Neural cell (in vitro differentiated cells): Measurements from ENCODE around the gene HLCS.

Experiments
- EP300 ChIP-seq: fragments of 450-650 bp; conservative IDR thresholded peaks from 2 replicates; pipeline ENCODE4 v1.6.1; 2014; ENCODE audit warnings: antibody characterized with exemption, mild to moderate bottlenecking, moderate library complexity; ENCODE audit not compliant: poor library complexity, severe bottlenecking
- EZH2 ChIP-seq: fragments of 200-600, 300-800 bp; shearing (Covaris generic), sonication (generic); IDR thresholded peaks from 2 replicates; pipeline ENCODE4 v1.6.1; 2014; ENCODE audit warnings: antibody characterized with exemption, low read length, borderline replicate concordance, mild to moderate bottlenecking; ENCODE audit not compliant: insufficient read depth, poor library complexity, severe bottlenecking
- MXI1 ChIP-seq: fragments of 450-650 bp; conservative IDR thresholded peaks from 2 replicates; pipeline ENCODE4 v1.6.1; 2014; ENCODE audit warnings: antibody characterized with exemption, mild to moderate bottlenecking; ENCODE audit not compliant: poor library complexity, severe bottlenecking
- POLR2AphosphoS5 ChIP-seq: IDR thresholded peaks from 2 replicates; pipeline ENCODE4 v1.6.1; 2012
- RAD21 ChIP-seq: fragments of 450-650 bp; conservative IDR thresholded peaks from 2 replicates; pipeline ENCODE4 v1.6.1; 2014; ENCODE audit warnings: antibody characterized with exemption, mild to moderate bottlenecking, moderate library complexity
- SMC3 ChIP-seq: fragments of 450-650 bp; conservative IDR thresholded peaks from 2 replicates; pipeline ENCODE4 v1.6.1; 2014; ENCODE audit warnings: antibody characterized with exemption, mild to moderate bottlenecking, moderate library complexity; ENCODE audit not compliant: poor library complexity
- TAF1 ChIP-seq: IDR thresholded peaks from 2 replicates; pipeline ENCODE4 v1.6.1; 2012; ENCODE audit warnings: low read depth
- TF ChIP-seq, protein P1 (sequence below): fragments of 450-650 bp; IDR thresholded peaks from 2 replicates; pipeline ENCODE4 v1.5.1; 2014; ENCODE audit warnings: antibody characterized with exemption, mild to moderate bottlenecking, moderate library complexity; ENCODE audit not compliant: poor library complexity, severe bottlenecking
- TF ChIP-seq, protein P2 (sequence below): IDR thresholded peaks from 2 replicates; pipeline ENCODE4 v1.6.1; 2012; ENCODE audit warnings: borderline replicate concordance

DNA sequence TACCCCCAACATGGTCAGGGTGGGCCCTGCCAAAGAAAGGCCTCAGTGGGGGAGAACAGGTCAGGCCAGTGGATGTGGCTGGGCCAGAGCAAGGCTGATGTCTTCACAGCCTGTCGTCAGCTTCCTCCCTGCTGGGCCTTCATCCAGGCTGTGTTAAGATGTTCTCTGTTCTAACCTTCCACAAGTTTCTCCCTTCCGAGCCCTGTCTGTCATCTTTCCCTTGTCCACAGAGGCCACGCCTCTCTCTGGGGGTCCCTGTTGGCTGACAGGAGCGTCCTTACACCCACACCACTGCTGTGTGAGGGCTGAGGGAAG, 231.3 kb downstream of the HLCS start:
- TF ChIP-seq, protein P1, sequence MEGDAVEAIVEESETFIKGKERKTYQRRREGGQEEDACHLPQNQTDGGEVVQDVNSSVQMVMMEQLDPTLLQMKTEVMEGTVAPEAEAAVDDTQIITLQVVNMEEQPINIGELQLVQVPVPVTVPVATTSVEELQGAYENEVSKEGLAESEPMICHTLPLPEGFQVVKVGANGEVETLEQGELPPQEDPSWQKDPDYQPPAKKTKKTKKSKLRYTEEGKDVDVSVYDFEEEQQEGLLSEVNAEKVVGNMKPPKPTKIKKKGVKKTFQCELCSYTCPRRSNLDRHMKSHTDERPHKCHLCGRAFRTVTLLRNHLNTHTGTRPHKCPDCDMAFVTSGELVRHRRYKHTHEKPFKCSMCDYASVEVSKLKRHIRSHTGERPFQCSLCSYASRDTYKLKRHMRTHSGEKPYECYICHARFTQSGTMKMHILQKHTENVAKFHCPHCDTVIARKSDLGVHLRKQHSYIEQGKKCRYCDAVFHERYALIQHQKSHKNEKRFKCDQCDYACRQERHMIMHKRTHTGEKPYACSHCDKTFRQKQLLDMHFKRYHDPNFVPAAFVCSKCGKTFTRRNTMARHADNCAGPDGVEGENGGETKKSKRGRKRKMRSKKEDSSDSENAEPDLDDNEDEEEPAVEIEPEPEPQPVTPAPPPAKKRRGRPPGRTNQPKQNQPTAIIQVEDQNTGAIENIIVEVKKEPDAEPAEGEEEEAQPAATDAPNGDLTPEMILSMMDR: no peak
- no peak for TF ChIP-seq RAD21
- no peak for TF ChIP-seq TAF1
- no peak for TF ChIP-seq POLR2AphosphoS5
- no peak for TF ChIP-seq EP300
- TF ChIP-seq EZH2: no peak
- TF ChIP-seq SMC3: no peak
- TF ChIP-seq, protein P2, sequence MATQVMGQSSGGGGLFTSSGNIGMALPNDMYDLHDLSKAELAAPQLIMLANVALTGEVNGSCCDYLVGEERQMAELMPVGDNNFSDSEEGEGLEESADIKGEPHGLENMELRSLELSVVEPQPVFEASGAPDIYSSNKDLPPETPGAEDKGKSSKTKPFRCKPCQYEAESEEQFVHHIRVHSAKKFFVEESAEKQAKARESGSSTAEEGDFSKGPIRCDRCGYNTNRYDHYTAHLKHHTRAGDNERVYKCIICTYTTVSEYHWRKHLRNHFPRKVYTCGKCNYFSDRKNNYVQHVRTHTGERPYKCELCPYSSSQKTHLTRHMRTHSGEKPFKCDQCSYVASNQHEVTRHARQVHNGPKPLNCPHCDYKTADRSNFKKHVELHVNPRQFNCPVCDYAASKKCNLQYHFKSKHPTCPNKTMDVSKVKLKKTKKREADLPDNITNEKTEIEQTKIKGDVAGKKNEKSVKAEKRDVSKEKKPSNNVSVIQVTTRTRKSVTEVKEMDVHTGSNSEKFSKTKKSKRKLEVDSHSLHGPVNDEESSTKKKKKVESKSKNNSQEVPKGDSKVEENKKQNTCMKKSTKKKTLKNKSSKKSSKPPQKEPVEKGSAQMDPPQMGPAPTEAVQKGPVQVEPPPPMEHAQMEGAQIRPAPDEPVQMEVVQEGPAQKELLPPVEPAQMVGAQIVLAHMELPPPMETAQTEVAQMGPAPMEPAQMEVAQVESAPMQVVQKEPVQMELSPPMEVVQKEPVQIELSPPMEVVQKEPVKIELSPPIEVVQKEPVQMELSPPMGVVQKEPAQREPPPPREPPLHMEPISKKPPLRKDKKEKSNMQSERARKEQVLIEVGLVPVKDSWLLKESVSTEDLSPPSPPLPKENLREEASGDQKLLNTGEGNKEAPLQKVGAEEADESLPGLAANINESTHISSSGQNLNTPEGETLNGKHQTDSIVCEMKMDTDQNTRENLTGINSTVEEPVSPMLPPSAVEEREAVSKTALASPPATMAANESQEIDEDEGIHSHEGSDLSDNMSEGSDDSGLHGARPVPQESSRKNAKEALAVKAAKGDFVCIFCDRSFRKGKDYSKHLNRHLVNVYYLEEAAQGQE: no peak
- TF ChIP-seq MXI1: no peak
